RWPE2 (cell line): ENCODE measurements around the gene INF2.

Experiments used
- ATAC-seq: fragments of 200-7000 bp; cut with Tn5 transposase; 3 replicates; pipeline ENCODE4 v1.9.1; 2021; ENCODE audit warnings: low read depth
- DNase-seq: peaks from one replicate; pipeline ENCODE4 v3.0.0-alpha.2; 2020; ENCODE audit warnings: low spot score
- H3K27ac ChIP-seq: fragments of 450-650 bp; 2 replicates; pipeline ENCODE4 v1.5.1; 2017; ENCODE audit warnings: mild to moderate bottlenecking; ENCODE audit not compliant: poor library complexity, severe bottlenecking
- H3K27me3 ChIP-seq: fragments of 250-450 bp; sonication (Bioruptor Pico); 2 replicates; pipeline ENCODE4 v1.5.1; 2021; ENCODE audit warnings: mild to moderate bottlenecking, moderate library complexity; ENCODE audit not compliant: insufficient read depth, poor library complexity, severe bottlenecking
- H3K36me3 ChIP-seq: fragments of 250-450 bp; sonication (Bioruptor Pico); 2 replicates; pipeline ENCODE4 v1.5.1; 2020; ENCODE audit warnings: low read depth, mild to moderate bottlenecking, moderate library complexity
- H3K4me1 ChIP-seq: fragments of 250-450 bp; sonication (Bioruptor Pico); 2 replicates; pipeline ENCODE4 v1.5.1; 2021; ENCODE audit warnings: mild to moderate bottlenecking, moderate library complexity; ENCODE audit not compliant: insufficient read depth, poor library complexity, severe bottlenecking
- H3K4me3 ChIP-seq: fragments of 250-450 bp; sonication (Bioruptor Pico); 2 replicates; pipeline ENCODE4 v1.5.1; 2021; ENCODE audit warnings: mild to moderate bottlenecking, moderate library complexity; ENCODE audit not compliant: severe bottlenecking
- H3K9me3 ChIP-seq: fragments of 250-450 bp; sonication (Bioruptor Pico); 2 replicates; pipeline ENCODE4 v1.5.1; 2021; ENCODE audit warnings: mild to moderate bottlenecking, moderate library complexity; ENCODE audit not compliant: severe bottlenecking
- TF ChIP-seq, protein P1 (sequence below): fragments of 450-650 bp; IDR thresholded peaks from one replicate; pipeline ENCODE4 v1.5.1; 2017; ENCODE audit warnings: mild to moderate bottlenecking, moderate library complexity; ENCODE audit not compliant: poor library complexity, severe bottlenecking

The INF2 gene

DNA sequence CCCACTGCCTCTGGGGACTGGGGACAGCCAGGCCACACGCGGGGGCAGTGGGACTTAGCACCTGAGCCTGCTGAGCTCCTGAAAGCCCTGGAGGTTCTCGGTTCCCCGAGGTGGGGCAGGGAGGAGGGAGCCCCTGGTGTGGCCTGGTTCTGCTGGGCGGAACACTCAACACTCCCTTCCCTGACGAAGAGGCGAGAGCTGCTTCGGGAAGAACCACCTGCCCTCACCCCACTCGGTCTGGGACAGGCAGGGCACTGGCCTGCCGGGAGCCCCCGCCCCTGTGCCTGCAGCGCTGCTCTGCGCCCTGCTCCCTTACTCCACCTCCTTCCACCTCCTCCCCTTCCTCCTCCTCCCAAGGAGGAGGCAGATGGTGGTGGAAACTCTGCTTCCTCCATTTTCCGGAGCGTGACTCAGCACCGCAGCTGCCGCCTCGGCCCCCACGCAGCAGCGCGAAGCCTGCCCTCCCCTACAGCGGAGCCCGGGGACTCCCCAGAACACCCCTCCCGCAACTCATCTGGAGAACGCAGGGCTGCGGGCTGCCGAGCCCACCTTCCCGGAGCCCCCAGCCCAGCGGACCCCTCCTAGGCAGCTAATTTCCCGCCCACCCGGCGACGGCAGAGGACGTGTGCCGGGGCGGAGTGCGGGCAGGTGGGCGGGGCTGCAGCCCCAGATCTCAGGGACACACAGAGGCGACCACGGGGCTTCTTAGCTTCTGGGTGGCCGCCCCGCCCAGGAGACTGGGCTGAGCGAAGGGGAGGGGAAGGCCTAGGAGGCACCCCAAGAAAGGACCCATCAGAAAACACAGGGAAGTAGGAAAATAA, 11.7 kb upstream of the INF2 start:
- TF ChIP-seq, protein P1, sequence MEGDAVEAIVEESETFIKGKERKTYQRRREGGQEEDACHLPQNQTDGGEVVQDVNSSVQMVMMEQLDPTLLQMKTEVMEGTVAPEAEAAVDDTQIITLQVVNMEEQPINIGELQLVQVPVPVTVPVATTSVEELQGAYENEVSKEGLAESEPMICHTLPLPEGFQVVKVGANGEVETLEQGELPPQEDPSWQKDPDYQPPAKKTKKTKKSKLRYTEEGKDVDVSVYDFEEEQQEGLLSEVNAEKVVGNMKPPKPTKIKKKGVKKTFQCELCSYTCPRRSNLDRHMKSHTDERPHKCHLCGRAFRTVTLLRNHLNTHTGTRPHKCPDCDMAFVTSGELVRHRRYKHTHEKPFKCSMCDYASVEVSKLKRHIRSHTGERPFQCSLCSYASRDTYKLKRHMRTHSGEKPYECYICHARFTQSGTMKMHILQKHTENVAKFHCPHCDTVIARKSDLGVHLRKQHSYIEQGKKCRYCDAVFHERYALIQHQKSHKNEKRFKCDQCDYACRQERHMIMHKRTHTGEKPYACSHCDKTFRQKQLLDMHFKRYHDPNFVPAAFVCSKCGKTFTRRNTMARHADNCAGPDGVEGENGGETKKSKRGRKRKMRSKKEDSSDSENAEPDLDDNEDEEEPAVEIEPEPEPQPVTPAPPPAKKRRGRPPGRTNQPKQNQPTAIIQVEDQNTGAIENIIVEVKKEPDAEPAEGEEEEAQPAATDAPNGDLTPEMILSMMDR = no peak
- Histone ChIP-seq H3K27ac (peak overlapping the region; percentile 97), H3K36me3 (no peaks in the 10 kb centered on the region), H3K27me3 (no peaks in the 10 kb centered on the region), H3K4me1 (peaks cover 41% of the 10 kb centered on the region), H3K4me3 (peak overlapping the region; percentile 17), H3K9me3 (no peaks in the 10 kb centered on the region)
- DNase-seq (no peak), ATAC-seq (peak; percentile 7)

DNA sequence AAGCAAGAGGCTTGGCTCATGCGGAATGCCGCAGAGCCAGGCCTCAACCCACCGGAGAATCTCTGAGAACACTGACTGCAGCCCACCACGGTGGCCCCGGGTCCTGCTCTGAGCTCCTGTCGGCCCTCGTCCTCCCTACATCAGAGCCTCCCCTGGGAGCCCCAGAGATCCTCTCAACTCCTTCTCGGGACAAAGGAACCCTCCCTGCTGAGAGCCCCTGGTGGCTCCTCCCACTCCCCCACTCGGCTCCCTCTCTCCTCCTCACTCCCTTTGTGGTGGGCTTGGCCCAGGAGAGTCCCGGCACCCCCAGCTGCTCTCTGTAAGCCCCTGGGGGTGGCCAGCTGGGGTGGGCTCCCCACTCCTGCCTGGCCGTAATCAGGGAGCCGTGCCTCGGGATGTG, 11.1 kb upstream of the INF2 start:
- Histone ChIP-seq H3K4me3 (peak overlapping the region; percentile 17), H3K36me3 (no peaks in the 10 kb centered on the region), H3K9me3 (no peaks in the 10 kb centered on the region), H3K27ac (peak overlapping the region; percentile 97), H3K4me1 (peaks cover 46% of the 10 kb centered on the region), H3K27me3 (no peaks in the 10 kb centered on the region)
- ATAC-seq (no peak), DNase-seq (no peak)
- TF ChIP-seq, protein P1 = no peak

DNA sequence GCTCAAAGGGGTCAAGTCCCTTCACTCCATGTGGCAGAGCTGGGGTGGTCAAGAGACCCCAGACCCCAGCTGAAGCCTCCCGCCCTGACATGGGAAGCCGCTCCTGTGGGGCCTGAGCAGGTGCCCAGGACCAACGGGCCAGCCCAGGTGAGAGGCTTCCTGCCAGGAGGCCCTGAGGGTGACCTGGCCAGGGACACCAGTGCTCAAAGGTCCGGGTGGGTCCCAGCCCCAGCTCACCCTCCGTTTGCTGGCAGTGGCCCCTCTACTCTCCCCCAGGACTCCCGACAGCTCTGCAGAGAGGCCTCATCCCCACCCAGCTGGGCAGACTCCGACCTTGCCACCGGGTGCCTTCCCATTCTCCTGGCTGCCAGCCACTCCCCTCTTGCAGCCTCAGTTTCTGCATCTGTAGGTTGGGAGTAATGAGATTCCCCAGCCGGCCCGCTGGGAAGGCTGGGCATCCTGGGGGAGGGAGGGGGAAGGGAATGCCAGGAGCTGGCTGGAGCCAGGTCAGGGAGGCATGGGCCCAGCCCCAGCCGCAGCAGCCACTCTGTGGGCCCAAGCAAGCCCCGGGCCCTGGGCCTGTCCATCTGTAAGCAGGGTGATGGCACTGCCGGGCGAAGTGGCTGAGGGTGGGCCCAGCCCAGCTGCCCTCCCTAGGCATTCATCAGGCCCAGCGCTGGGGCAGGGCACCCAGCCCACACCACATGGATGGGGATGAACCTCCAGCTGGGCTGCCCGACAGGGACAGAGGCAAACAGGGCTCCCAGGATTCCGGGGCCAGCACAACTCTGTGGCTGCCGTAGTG, 10.3 kb upstream of the INF2 start:
- no peaks in the 10 kb centered on the region for H3K27me3 ChIP-seq
- peak overlapping the region; percentile 97 for H3K27ac ChIP-seq
- ATAC-seq (no peak), DNase-seq (no peak)
- H3K4me3 ChIP-seq = no peak overlapping the region
- H3K36me3 ChIP-seq = no peaks in the 10 kb centered on the region
- TF ChIP-seq, protein P1 = no peak
- H3K9me3 ChIP-seq = no peaks in the 10 kb centered on the region
- H3K4me1 ChIP-seq = peaks cover 47% of the 10 kb centered on the region

DNA sequence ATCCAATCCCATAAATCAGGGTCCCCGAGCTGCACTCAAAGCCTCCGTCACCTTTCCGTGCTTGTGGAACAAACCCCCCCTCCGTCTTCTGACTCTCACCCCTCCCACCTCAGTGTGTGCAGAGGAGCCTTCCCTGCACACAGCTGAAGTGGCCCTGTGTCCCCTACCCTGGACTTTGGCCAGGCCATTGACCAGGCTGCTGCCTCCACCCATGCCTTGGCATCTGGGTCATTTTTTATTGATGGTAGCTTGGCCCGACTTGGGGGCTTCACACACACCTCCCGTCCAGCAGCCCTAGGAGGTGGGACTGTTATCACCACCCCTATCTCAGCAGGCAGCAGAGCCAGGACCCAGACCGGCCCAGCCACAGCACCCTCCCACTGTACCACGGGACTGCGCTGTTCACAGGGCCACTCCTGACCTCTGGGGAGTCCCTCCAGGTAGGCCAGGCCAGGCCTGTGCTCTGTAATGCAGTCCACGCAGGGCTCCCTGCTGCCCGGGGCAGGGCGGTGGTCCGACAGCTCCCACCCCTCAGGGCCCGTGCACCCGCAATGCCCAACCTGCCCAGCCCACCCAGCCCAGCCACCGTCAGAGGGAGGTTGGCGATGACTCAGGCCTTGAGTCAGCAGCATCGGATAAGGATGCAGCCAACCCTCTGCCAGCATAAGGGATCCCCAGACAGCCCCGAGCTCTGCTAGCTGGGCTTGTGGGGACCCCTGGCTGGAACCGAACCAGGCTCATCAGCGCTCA, 9.2 kb upstream of the INF2 start:
- Histone ChIP-seq H3K4me3 (no peak overlapping the region), H3K9me3 (no peaks in the 10 kb centered on the region), H3K27me3 (no peaks in the 10 kb centered on the region), H3K4me1 (peaks cover 52% of the 10 kb centered on the region), H3K36me3 (no peaks in the 10 kb centered on the region), H3K27ac (peak overlapping the region; percentile 97)
- ATAC-seq = peak; percentile 71
- TF ChIP-seq, protein P1 = no peak
- DNase-seq = no peak
